MCF 10A (cell line): ENCODE data around the gene ADAM12. TPM values are rescaled to one million over a fixed set of nuclear protein-coding genes. Genes with fewer than 3 reads are reported as not detected.

ENCODE experiments used
- BruUV-seq: library from RNA; stranded (reverse); fragments of 400-500 nt; replicated peaks from 2 replicates; lab custom pipeline; 2021; lab: Mats Ljungman, UMichigan
- CTCF ChIA-PET: fragments of 300-600 bp; sonication (Branson Sonifier 250); formaldehyde crosslinking; extraction: SDS; loops from one replicate; lab custom pipeline; 2021; ENCODE audit warnings: antibody characterized with exemption, inconsistent platforms; lab: Yijun Ruan, JAX
- POLR2A ChIA-PET: fragments of 300-600, 350-650 bp; sonication (Branson Sonifier 250); formaldehyde crosslinking; extraction: SDS; loops from one replicate; lab custom pipeline; 2020; ENCODE audit warnings: antibody characterized with exemption, inconsistent platforms; lab: Yijun Ruan, JAX
- DNase-seq: peaks from one replicate; pipeline ENCODE4 v3.0.0-alpha.2; 2018; ENCODE audit not compliant: unreplicated experiment
- H3K27ac Mint-ChIP-seq: one replicate; pipeline ENCODE4 v1.8.0; 2022; ENCODE audit warnings: mild to moderate bottlenecking, low read depth, mixed read lengths; ENCODE audit not compliant: unreplicated experiment
- H3K27me3 Mint-ChIP-seq: one replicate; pipeline ENCODE4 v1.8.0; 2022; ENCODE audit warnings: mixed read lengths; ENCODE audit not compliant: insufficient read depth, unreplicated experiment
- H3K36me3 Mint-ChIP-seq: one replicate; pipeline ENCODE4 v1.8.0; 2022; ENCODE audit warnings: mild to moderate bottlenecking, moderate library complexity, mixed read lengths; ENCODE audit not compliant: insufficient read depth, unreplicated experiment
- H3K4me1 Mint-ChIP-seq: one replicate; pipeline ENCODE4 v1.8.0; 2022; ENCODE audit warnings: mixed read lengths; ENCODE audit not compliant: insufficient read depth, unreplicated experiment
- H3K4me3 Mint-ChIP-seq: one replicate; pipeline ENCODE4 v1.8.0; 2022; ENCODE audit warnings: mild to moderate bottlenecking, moderate library complexity, mixed read lengths; ENCODE audit not compliant: unreplicated experiment
- H3K9me3 Mint-ChIP-seq: one replicate; pipeline ENCODE4 v1.8.0; 2022; ENCODE audit warnings: mixed read lengths; ENCODE audit not compliant: unreplicated experiment
- CTCF ChIP-seq: fragments of 200-600 bp; IDR thresholded peaks from one replicate; pipeline ENCODE4 v1.8.0; 2022; ENCODE audit warnings: antibody characterized with exemption, mild to moderate bottlenecking; ENCODE audit not compliant: unreplicated experiment
- intact Hi-C: fragments of 100-400 bp; cut with micrococcal nuclease; formaldehyde crosslinking; loops from 2 replicates; pipeline ENCODE4 v1.14.1; 2022
- total RNA-seq: library from RNA; stranded (reverse); gene quantifications from 2 replicates; pipeline ENCODE4 v1.2.3, GENCODE V29; 2022

ADAM12 gene
- total RNA-seq, 1 experiment from 2014 or later: 2.2 TPM

GRCh38 chr10:126155528-126155927 is 232.7 kb downstream of the ADAM12 start:
- BruUV-seq: no TSS peak
- TF ChIP-seq CTCF: no peak
- DNase-seq: no peak
- Mint-ChIP-seq H3K4me1 (no peaks in the 10 kb centered on the region), H3K27ac (no peak overlapping the region), H3K9me3 (peaks cover 4% of the 10 kb centered on the region), H3K27me3 (peaks cover 18% of the 10 kb centered on the region), H3K36me3 (no peaks in the 10 kb centered on the region), H3K4me3 (no peak overlapping the region)
- intact Hi-C loops: no loop called here
- ChIA-PET CTCF (no interaction called here), POLR2A (no interaction called here)

- TF ChIP-seq CTCF: no peak
- POLR2A ChIA-PET: no interaction called here
- no peaks in the 10 kb centered on the region for H3K36me3 Mint-ChIP-seq
- H3K27me3 Mint-ChIP-seq: peaks cover 15% of the 10 kb centered on the region
- H3K4me3 Mint-ChIP-seq: no peak overlapping the region
- no peak for DNase-seq
- H3K27ac Mint-ChIP-seq: no peak overlapping the region
- peaks cover 10% of the 10 kb centered on the region for H3K9me3 Mint-ChIP-seq
- CTCF ChIA-PET: interaction anchor here (0.5 kb wide), 1 partner anchor 595 kb away, joined by 4 read pairs; no protein-coding TSS in a partner anchor
- BruUV-seq: no TSS peak
- intact Hi-C loops: no loop called here
- no peaks in the 10 kb centered on the region for H3K4me1 Mint-ChIP-seq
Measured at GRCh38 chr10:126153711-126154628, 234.3 kb downstream of the ADAM12 start.

GRCh38 chr10:126147866-126148587 is 240.2 kb downstream of the ADAM12 start:
- no peaks in the 10 kb centered on the region for H3K4me1 Mint-ChIP-seq
- no peak overlapping the region for H3K4me3 Mint-ChIP-seq
- H3K36me3 Mint-ChIP-seq: no peaks in the 10 kb centered on the region
- ChIA-PET CTCF (interaction anchor here (1.2 kb wide), 1 partner anchor 12 kb away, joined by 3 read pairs; no protein-coding TSS in a partner anchor), POLR2A (interaction anchor here (1.3 kb wide), 1 partner anchor 15 kb away, joined by 3 read pairs; no protein-coding TSS in a partner anchor)
- peak; percentile 9 for DNase-seq
- TF ChIP-seq CTCF: no peak
- intact Hi-C loops: no loop called here
- peaks cover 10% of the 10 kb centered on the region for H3K9me3 Mint-ChIP-seq
- H3K27ac Mint-ChIP-seq: no peak overlapping the region
- H3K27me3 Mint-ChIP-seq: no peaks in the 10 kb centered on the region
- BruUV-seq: no TSS peak

- intact Hi-C loops: no loop called here
- BruUV-seq: no TSS peak
- H3K27me3 Mint-ChIP-seq: no peaks in the 10 kb centered on the region
- no peak overlapping the region for H3K27ac Mint-ChIP-seq
- TF ChIP-seq CTCF: no peak
- H3K36me3 Mint-ChIP-seq: no peaks in the 10 kb centered on the region
- no peak overlapping the region for H3K4me3 Mint-ChIP-seq
- DNase-seq: no peak
- H3K9me3 Mint-ChIP-seq: peaks cover 10% of the 10 kb centered on the region
- ChIA-PET POLR2A (interaction anchor here (0.7 to 1.3 kb wide), 2 partner anchors 14 to 28 kb away, joined by 3 read pairs; no protein-coding TSS in a partner anchor), CTCF (interaction anchor here (1.2 kb wide), 1 partner anchor 13 kb away, joined by 3 read pairs; no protein-coding TSS in a partner anchor)
- no peaks in the 10 kb centered on the region for H3K4me1 Mint-ChIP-seq
Measured at GRCh38 chr10:126146771-126147170, 241.5 kb downstream of the ADAM12 start.
